Activated CD4-positive, alpha-beta T cell treated with anti-CD3 and anti-CD28 coated beads, Interleukin-10, Interleukin-2, amounts not matched to agents 100 ng/mL and 50 ng/mL, durations not matched to agents 16 hours and 8 hours (primary cell): ENCODE data around the gene DTNBP1.

Experiments
- DNase-seq: peaks from one replicate; pipeline ENCODE4 v3.0.0-alpha.2; 2020

The DTNBP1 gene

GRCh38 chr6:15496345-15497131 lies 166.3 kb downstream of the DTNBP1 start:
- DNase-seq, result no peak

- DNase-seq, result no peak
Observed at GRCh38 chr6:15495375-15495901, 167.4 kb downstream of the DTNBP1 start.

DNA sequence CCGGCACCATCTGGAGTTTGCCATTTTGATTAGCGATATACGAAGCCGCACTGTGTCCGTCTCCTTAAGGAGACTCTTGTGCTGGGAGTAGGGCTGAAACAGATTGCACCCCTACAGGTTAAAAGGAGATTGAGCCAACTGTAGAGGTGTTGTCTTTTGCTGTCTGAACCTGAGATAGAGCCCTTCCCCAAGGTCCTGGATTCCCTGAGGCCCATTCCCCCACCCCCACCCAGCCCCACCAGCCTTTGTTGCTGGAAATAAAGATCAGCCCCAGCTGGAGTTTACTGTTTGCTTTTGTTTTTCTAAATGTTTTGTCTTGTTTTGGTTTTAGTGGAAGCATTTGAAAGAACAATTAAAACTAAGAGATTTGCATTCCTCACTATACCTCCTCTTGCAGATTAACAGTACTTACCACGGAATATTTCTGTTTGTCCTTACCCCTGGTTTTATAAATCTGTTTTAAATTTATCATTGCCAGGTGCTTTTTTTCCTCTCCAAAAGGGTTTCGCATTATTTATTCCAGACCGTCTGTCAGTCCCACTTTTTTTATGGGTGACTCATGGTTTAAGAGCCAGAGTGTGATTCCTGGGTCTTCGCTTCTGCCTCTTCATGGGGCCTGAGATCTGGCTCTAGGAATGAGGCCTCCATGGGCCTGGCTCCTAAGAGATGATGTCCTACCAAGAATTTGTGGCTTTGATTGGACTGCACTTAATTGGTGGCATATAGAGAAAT lies 169.2 kb downstream of the DTNBP1 start:
- no peak for DNase-seq

DNA sequence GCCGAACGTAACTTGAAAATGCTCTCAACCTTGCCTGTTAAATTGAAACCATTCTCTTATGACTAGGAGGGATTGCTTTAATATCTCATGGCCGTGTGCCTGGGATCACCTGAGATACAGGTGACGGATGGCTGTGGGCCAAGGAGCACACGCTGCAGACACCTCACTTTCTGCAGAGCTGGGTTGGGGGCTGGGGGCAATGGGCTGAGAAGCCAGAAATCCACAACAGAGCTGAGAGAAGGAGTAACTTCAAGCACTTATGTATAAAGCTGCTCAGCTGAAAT lies 170.9 kb downstream of the DTNBP1 start:
- no peak for DNase-seq

GRCh38 chr6:15491255-15491985 lies 171.4 kb downstream of the DTNBP1 start:
- DNase-seq, result peak; percentile 80

DNA sequence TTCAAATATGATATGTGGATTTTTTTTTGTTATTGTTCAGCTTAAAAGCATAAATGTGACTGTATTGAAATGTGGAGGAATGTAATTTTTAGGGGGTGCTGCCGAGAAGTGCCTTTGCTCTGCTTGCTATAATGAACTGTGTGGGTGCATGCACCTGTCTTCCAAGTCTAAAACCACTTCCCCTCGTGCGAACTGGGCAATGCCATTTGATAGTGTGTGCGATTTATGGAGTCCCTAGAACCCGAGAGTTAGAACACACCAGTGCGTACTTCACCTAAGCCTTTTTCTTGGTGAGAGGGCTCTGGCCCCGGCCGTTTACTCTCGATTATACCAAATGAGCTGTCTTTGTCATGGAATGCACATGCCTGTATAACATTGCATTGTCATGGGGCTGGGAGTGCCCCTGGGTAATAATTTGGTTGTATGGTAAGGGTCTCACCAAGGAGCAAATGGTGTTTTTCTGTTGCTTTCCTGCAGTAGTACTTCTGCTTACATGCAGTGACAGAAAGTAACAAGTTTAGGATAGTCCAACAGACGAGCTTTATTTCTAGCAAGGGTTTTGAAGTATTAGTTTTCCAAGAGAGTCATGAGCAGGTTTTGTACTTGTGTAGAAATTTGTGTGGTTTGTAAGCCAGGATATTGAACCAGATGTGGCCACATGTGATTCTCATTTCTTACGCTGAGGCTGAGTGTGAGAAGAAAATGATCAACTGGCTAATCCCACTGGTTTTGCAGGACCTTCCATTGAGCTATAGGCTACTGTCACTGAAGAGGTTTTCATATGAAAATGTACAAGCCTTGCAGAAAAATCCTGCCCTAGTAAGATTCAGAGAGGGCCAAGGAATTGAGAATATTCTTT lies 172.4 kb downstream of the DTNBP1 start:
- no peak for DNase-seq

GRCh38 chr6:15489261-15489962 lies 173.4 kb downstream of the DTNBP1 start:
- no peak for DNase-seq

DNA sequence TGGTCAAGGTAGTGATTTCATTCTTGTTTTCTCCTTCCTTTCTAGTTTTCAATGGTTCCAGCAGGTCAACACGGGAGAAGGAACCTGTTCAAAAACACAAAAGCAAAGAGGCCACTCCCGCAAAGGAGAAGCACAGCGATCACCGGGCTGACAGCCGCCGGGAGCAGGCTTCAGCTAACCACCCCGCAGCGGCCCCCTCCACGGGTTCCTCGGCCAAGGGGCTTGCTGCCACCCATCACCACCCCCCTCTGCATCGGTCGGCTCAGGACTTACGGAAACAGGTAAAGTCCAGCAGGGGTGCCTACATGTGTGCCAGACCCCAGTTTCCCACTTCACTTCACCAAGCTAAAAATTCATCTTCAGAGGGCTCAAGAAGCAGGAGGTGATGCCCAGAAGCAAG lies 175.6 kb downstream of the DTNBP1 start:
- no peak for DNase-seq

DNA sequence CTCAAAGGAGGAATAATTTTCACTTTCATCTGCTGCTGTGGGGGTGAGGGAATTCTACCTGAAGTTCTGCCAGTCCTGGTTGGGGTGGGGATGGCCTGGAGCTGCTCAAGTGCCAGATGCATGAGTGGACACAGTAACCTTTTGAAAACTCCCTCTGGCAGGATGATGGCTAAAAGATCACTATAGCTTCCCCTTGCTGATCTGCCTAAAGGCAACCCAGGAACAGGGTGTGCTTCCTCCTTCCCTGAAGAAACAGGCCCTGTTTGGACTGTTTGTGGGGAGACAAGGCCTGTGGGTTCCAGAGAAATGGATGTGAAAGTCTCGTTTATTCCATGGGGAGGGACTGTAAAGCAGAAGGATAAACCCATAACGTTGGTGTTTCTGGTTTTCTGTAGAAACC lies 176.9 kb downstream of the DTNBP1 start:
- no peak for DNase-seq

- DNase-seq, result no peak
Observed at GRCh38 chr6:15484821-15485220, 178.0 kb downstream of the DTNBP1 start.

DNA sequence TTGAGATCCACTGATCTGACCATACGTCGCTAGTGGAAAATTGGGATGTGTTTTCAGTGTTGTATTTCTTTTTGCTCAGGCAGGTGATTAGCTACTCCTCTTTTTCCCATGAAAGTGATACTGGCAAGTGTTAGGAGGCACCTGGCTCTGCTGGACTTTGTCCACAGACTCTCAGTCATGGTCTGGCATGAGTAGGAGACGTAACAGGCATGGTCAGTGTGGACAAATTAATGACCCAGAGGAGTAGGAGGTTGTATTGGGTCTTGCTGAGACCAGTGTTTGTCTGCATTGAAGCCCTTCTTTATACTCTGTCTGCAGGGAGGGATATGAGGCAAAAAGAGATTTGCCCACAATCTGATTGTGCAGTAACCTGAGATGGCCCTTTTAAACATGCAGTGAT lies 178.7 kb downstream of the DTNBP1 start:
- no peak for DNase-seq

DNA sequence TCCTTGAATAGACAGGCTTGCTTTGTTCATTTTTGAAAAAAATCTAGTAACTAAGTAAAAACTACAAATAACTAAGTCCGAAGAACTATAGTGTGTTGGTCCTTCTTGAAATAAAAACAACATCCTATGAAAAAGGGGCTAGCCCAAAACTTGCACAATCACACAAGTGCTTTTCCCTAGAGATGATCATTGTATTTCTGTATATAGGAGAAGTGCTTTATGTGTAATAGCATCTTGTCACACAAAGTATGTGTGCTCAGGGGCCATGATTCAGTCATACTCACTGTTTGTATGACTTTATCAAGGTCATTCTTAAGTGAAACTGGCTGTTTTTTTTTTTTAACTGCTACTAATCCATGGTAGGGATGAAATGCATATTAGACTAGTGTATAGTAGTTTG lies 179.8 kb downstream of the DTNBP1 start:
- DNase-seq, result no peak

GRCh38 chr6:15481390-15482291 lies 181.2 kb downstream of the DTNBP1 start:
- peak; percentile 7 for DNase-seq

GRCh38 chr6:15480525-15480924 lies 182.3 kb downstream of the DTNBP1 start:
- no peak for DNase-seq

- DNase-seq, result no peak
Observed at GRCh38 chr6:15479761-15480160, 183.1 kb downstream of the DTNBP1 start.

- no peak for DNase-seq
Observed at GRCh38 chr6:15477746-15478145, 185.1 kb downstream of the DTNBP1 start.

- DNase-seq, result no peak
Observed at GRCh38 chr6:15476631-15477380, 186.0 kb downstream of the DTNBP1 start.

- DNase-seq, result no peak
Observed at GRCh38 chr6:15475872-15476271, 187.0 kb downstream of the DTNBP1 start.

GRCh38 chr6:15475261-15475660 lies 187.6 kb downstream of the DTNBP1 start:
- DNase-seq, result no peak

- no peak for DNase-seq
Observed at GRCh38 chr6:15474196-15474595, 188.6 kb downstream of the DTNBP1 start.
